GM12878 (cell line): Measurements from ENCODE around the gene CYYR1. TPM values are rescaled to one million over a fixed set of nuclear protein-coding genes. Genes with fewer than 3 reads are reported as not detected.

ENCODE experiments used
- ATAC-seq: fragments of 200-7000 bp; cut with Tn5 transposase; 3 replicates; pipeline ENCODE4 v1.9.1; 2020; ENCODE audit warnings: mild to moderate bottlenecking, moderate library complexity
- BruUV-seq: library from RNA; stranded (reverse); fragments of 400-500 nt; replicated peaks from 2 replicates; lab custom pipeline; 2021; lab: Mats Ljungman, UMichigan
- CTCF ChIA-PET: fragments of 300-600 bp; sonication (Branson Sonifier 250); formaldehyde crosslinking; extraction: SDS; loops from one replicate; lab custom pipeline; 2021; ENCODE audit warnings: inconsistent platforms; lab: Yijun Ruan, JAX
- POLR2A ChIA-PET: fragments of 350-600 bp; formaldehyde crosslinking; extraction: SDS; loops from one replicate; lab custom pipeline; 2021; ENCODE audit warnings: inconsistent platforms; lab: Charles Lee
- RAD21 ChIA-PET: fragments of 300-600 bp; sonication (Branson Sonifier 250); formaldehyde crosslinking; loops from one replicate; lab custom pipeline; 2023; ENCODE audit warnings: antibody characterized with exemption; ENCODE audit not compliant: unreplicated experiment; lab: Charles Lee
- SMC1A ChIA-PET: fragments of 300-600 bp; sonication (Branson Sonifier 250); formaldehyde crosslinking; loops from one replicate; lab custom pipeline; 2023; ENCODE audit not compliant: unreplicated experiment, uncharacterized antibody; lab: Charles Lee
- DNase-seq: peaks from one replicate; pipeline ENCODE4 v3.0.0-alpha.2; 2011; ENCODE audit warnings: low read depth, low spot score
- FAIRE-seq: peaks from 3 replicates; lab custom pipeline; 2011; peaks lifted over from hg19 to GRCh38; lab: Jason Lieb, UNC
- H2AFZ ChIP-seq: 2 replicates; pipeline ENCODE4 v1.6.0; 2011; ENCODE audit warnings: low read depth, low read length, control low read depth; ENCODE audit not compliant: control insufficient read depth
- H3K27ac ChIP-seq: 2 replicates; pipeline ENCODE4 v1.5.1; 2011; ENCODE audit warnings: control low read depth; ENCODE audit not compliant: control insufficient read depth, insufficient read depth
- H3K27me3 ChIP-seq, 2 experiments: replicated peaks in 1 of 2; 2 replicates each; pipeline versions ENCODE4 v1.6.0 to v1.6.1; 2011; ENCODE audit warnings: low read length in 1 of 2; ENCODE audit not compliant: control insufficient read depth in 2 of 2, insufficient read depth in 2 of 2
- H3K36me3 ChIP-seq, 2 experiments: 2 replicates each; pipeline ENCODE4 v1.5.1; 2011; ENCODE audit warnings: low read length in 1 of 2; ENCODE audit not compliant: control insufficient read depth in 2 of 2, insufficient read depth in 2 of 2
- H3K4me1 ChIP-seq: 2 replicates; pipeline ENCODE4 v1.6.1; 2011; ENCODE audit warnings: mild to moderate bottlenecking, low read length, moderate library complexity, mixed read lengths; ENCODE audit not compliant: control insufficient read depth, insufficient read depth
- H3K4me2 ChIP-seq: 2 replicates; pipeline ENCODE4 v1.6.0; 2011; ENCODE audit warnings: control low read depth; ENCODE audit not compliant: control insufficient read depth, insufficient read depth
- H3K4me3 ChIP-seq: fragments of 200-600 bp; sonication (generic); 2 replicates; pipeline ENCODE4 v1.5.1; 2016
- H3K79me2 ChIP-seq: 2 replicates; pipeline ENCODE4 v1.6.0; 2011; ENCODE audit warnings: low read length; ENCODE audit not compliant: control insufficient read depth, insufficient read depth
- H3K9ac ChIP-seq: 2 replicates; pipeline ENCODE4 v1.8.0; 2011; ENCODE audit warnings: low read length, control low read depth, mixed read lengths; ENCODE audit not compliant: control insufficient read depth, insufficient read depth
- H3K9me3 ChIP-seq: replicated peaks from 3 replicates; pipeline ENCODE4 v1.5.1; 2011; ENCODE audit warnings: mild to moderate bottlenecking, low read length; ENCODE audit not compliant: control insufficient read depth, insufficient read depth
- H4K20me1 ChIP-seq: 2 replicates; pipeline ENCODE4 v1.6.0; 2011; ENCODE audit not compliant: control insufficient read depth, insufficient read depth
- BHLHE40 ChIP-seq, 2 experiments: fragments of 450-650 bp in 1 of 2; IDR thresholded peaks; 2 replicates each; pipeline ENCODE4 v1.6.1; 2011 to 2017; ENCODE audit warnings: low read depth in 2 of 2, borderline replicate concordance in 1 of 2, improper control_type of control experiment in 1 of 2, low read length in 1 of 2, mild to moderate bottlenecking in 1 of 2
- CBX5 ChIP-seq: sonication (generic); IDR thresholded peaks from 2 replicates; pipeline ENCODE4 v1.6.1; 2016; ENCODE audit warnings: low read depth, moderate library complexity, mild to moderate bottlenecking, inconsistent platforms
- EGR1 ChIP-seq, 2 experiments: IDR thresholded peaks; 1 replicate in 1 of 2; 2 replicates in 1 of 2; pipeline ENCODE4 v1.6.1; 2011 to 2012; ENCODE audit warnings: low read depth in 2 of 2, low read length in 2 of 2, borderline replicate concordance in 1 of 2, mild to moderate bottlenecking in 1 of 2, moderate library complexity in 1 of 2
- FOXK2 ChIP-seq: fragments of 450-650 bp; IDR thresholded peaks from 2 replicates; pipeline ENCODE4 v1.6.1; 2017; ENCODE audit warnings: mild to moderate bottlenecking, moderate library complexity
- HDAC2 ChIP-seq: fragments of 200-600 bp; sonication (generic); IDR thresholded peaks from 2 replicates; pipeline ENCODE4 v1.6.1; 2017
- IRF4 ChIP-seq: IDR thresholded peaks from 2 replicates; pipeline ENCODE4 v1.6.1; 2011; ENCODE audit warnings: low read depth, low read length
- LARP7 ChIP-seq: fragments of 450-650 bp; IDR thresholded peaks from 2 replicates; pipeline ENCODE4 v1.6.1; 2017; ENCODE audit warnings: mild to moderate bottlenecking
- NFIC ChIP-seq: IDR thresholded peaks from 2 replicates; pipeline ENCODE4 v1.6.1; 2012; ENCODE audit warnings: low read depth, mild to moderate bottlenecking, inconsistent platforms, low read length, moderate library complexity
- PAX5 ChIP-seq: IDR thresholded peaks from 2 replicates; pipeline ENCODE4 v1.6.1; 2011; ENCODE audit warnings: low read depth, low read length, borderline replicate concordance
- SMARCA5 ChIP-seq: fragments of 450-650 bp; IDR thresholded peaks from 2 replicates; pipeline ENCODE4 v1.6.1; 2017; ENCODE audit warnings: mild to moderate bottlenecking
- SP1 ChIP-seq: IDR thresholded peaks from one replicate; pipeline ENCODE4 v1.6.1; 2011; ENCODE audit warnings: low read depth, low read length
- STAT1 ChIP-seq: fragments of 450-650 bp; conservative IDR thresholded peaks from 2 replicates; pipeline ENCODE4 v1.6.1; 2014; ENCODE audit warnings: antibody characterized with exemption, mild to moderate bottlenecking
- WGBS: methylation state at CpG from one replicate; pipeline ENCODE4 v1.1.6; 2016; ENCODE audit warnings: low lambda C conversion rate; ENCODE audit not compliant: insufficient replicate concordance, insufficient coverage; ENCODE audit errors: missing lambda C conversion rate; 5-methylcytosine and 5-hydroxymethylcytosine counted together
- in situ Hi-C: fragments of 300-500 bp; cut with MboI; formaldehyde crosslinking; loops from 9 replicates; pipeline ENCODE4 v1.14.3; 2018; ENCODE audit warnings: mixed read lengths
- intact Hi-C: fragments of 100-400 bp; cut with micrococcal nuclease; formaldehyde crosslinking; loops from one replicate; pipeline ENCODE4 v1.14.2; 2022; ENCODE audit not compliant: unreplicated experiment
- polyA plus RNA-seq, 11 experiments: library from polyadenylated mRNA; depleted of rRNA in 4 of 11; unstranded in 6 of 11; stranded (reverse) in 5 of 11; fragments of >200 nt; fragmentation: Nextera tagmentation in 4 of 11; fragmentation: Illumina TruSeq in 1 of 11; extraction: Ambion mirVana in 4 of 11; extraction: Trizol in 1 of 11; gene quantifications; 1 replicate in 1 of 11; 2 replicates in 10 of 11; pipeline versions ENCODE4 v1.2.1 to v1.2.3, GENCODE V29; 2011 to 2016; ENCODE audit warnings: inconsistent platforms in 2 of 11, missing spikeins in 2 of 11, low read depth in 1 of 11
- total RNA-seq, 4 experiments: library from RNA; depleted of rRNA in 3 of 4; stranded (reverse); fragments of >200 nt in 3 of 4; fragmentation: Illumina TruSeq in 1 of 4; extraction: Trizol in 1 of 4; gene quantifications; 2 replicates each; pipeline versions ENCODE4 v1.2.1 to v1.2.3, GENCODE V29; 2013 to 2021
- TF ChIP-seq, protein P1 (sequence below): fragments of 450-650 bp; IDR thresholded peaks from 2 replicates; pipeline ENCODE4 v1.6.1; 2017; ENCODE audit warnings: antibody characterized with exemption, mild to moderate bottlenecking, moderate library complexity
- TF ChIP-seq, protein P2 (sequence below): fragments of 450-650 bp; formaldehyde crosslinking; IDR thresholded peaks from 2 replicates; pipeline ENCODE4 v1.5.0; 2022; ENCODE audit warnings: mild to moderate bottlenecking, missing genetic modification characterization
- TF ChIP-seq, protein P3 (sequence below): IDR thresholded peaks from 2 replicates; pipeline ENCODE4 v1.6.1; 2011; ENCODE audit warnings: mild to moderate bottlenecking, low read depth, low read length, moderate library complexity; ENCODE audit not compliant: insufficient replicate concordance

CYYR1 gene
- total and polyA plus RNA-seq, 10 of the 15 experiments (the other 5 are each of a cell fraction or from before 2014, with no cell fraction given): 0.11 to 0.13 TPM; not detected in 8

DNA sequence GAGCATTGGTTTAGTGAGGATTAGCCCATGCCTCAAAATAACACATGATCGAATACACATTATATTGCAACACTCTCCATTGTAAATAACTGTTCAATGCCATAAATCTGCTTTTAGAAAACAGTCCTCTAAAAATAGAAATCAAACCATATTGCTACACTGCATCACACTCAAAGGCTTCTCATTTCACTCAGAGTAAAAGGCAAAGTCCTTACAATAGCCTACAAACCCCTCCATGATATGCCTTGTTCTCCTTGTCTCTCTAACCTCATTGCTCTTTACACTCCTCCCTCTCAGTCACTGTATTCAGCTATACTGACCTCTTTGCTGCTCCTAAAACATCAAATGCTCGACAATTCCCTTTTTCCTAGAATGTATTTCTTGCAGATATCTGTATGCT lies 64.2 kb downstream of the CYYR1 start:
- 3% methylated on average over 2 of the region's 2 CpGs for WGBS
- SMC1A ChIA-PET: no interaction called here
- H4K20me1 ChIP-seq: no peaks in the 10 kb centered on the region
- H2AFZ ChIP-seq: no peak overlapping the region
- H3K4me3 ChIP-seq: no peak overlapping the region
- in situ Hi-C loops: no loop called here
- intact Hi-C loops: no loop called here
- no peaks in the 10 kb centered on the region for H3K27me3 ChIP-seq
- no peaks in the 10 kb centered on the region for H3K36me3 ChIP-seq
- no peaks in the 10 kb centered on the region; the same call in 2 of the 3 replicates for H3K9me3 ChIP-seq
- no peak overlapping the region for H3K9ac ChIP-seq
- TF ChIP-seq, protein P1, sequence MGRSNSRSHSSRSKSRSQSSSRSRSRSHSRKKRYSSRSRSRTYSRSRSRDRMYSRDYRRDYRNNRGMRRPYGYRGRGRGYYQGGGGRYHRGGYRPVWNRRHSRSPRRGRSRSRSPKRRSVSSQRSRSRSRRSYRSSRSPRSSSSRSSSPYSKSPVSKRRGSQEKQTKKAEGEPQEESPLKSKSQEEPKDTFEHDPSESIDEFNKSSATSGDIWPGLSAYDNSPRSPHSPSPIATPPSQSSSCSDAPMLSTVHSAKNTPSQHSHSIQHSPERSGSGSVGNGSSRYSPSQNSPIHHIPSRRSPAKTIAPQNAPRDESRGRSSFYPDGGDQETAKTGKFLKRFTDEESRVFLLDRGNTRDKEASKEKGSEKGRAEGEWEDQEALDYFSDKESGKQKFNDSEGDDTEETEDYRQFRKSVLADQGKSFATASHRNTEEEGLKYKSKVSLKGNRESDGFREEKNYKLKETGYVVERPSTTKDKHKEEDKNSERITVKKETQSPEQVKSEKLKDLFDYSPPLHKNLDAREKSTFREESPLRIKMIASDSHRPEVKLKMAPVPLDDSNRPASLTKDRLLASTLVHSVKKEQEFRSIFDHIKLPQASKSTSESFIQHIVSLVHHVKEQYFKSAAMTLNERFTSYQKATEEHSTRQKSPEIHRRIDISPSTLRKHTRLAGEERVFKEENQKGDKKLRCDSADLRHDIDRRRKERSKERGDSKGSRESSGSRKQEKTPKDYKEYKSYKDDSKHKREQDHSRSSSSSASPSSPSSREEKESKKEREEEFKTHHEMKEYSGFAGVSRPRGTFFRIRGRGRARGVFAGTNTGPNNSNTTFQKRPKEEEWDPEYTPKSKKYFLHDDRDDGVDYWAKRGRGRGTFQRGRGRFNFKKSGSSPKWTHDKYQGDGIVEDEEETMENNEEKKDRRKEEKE: no peak
- TF ChIP-seq SMARCA5 (no peak), HDAC2 (no peak), SP1 (no peak), IRF4 (no peak), FOXK2 (no peak), BHLHE40 (IDR thresholded peaks at IDR 0.05; ENCODE audit: borderline replicate concordance in 1 of 2, low read depth in 2 of 2, low read length in 1 of 2) (no peak), PAX5 (no peak), EGR1 (IDR thresholded peaks at IDR 0.05; ENCODE audit: borderline replicate concordance in 1 of 2, low read depth in 2 of 2, low read length in 2 of 2) (no peak), STAT1 (no peak), NFIC (no peak), CBX5 (no peak), LARP7 (no peak)
- TF ChIP-seq, protein P2, sequence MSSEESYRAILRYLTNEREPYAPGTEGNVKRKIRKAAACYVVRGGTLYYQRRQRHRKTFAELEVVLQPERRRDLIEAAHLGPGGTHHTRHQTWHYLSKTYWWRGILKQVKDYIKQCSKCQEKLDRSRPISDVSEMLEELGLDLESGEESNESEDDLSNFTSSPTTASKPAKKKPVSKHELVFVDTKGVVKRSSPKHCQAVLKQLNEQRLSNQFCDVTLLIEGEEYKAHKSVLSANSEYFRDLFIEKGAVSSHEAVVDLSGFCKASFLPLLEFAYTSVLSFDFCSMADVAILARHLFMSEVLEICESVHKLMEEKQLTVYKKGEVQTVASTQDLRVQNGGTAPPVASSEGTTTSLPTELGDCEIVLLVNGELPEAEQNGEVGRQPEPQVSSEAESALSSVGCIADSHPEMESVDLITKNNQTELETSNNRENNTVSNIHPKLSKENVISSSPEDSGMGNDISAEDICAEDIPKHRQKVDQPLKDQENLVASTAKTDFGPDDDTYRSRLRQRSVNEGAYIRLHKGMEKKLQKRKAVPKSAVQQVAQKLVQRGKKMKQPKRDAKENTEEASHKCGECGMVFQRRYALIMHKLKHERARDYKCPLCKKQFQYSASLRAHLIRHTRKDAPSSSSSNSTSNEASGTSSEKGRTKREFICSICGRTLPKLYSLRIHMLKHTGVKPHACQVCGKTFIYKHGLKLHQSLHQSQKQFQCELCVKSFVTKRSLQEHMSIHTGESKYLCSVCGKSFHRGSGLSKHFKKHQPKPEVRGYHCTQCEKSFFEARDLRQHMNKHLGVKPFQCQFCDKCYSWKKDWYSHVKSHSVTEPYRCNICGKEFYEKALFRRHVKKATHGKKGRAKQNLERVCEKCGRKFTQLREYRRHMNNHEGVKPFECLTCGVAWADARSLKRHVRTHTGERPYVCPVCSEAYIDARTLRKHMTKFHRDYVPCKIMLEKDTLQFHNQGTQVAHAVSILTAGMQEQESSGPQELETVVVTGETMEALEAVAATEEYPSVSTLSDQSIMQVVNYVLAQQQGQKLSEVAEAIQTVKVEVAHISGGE (CRISPR knock-in tag): no peak
- TF ChIP-seq, protein P3, sequence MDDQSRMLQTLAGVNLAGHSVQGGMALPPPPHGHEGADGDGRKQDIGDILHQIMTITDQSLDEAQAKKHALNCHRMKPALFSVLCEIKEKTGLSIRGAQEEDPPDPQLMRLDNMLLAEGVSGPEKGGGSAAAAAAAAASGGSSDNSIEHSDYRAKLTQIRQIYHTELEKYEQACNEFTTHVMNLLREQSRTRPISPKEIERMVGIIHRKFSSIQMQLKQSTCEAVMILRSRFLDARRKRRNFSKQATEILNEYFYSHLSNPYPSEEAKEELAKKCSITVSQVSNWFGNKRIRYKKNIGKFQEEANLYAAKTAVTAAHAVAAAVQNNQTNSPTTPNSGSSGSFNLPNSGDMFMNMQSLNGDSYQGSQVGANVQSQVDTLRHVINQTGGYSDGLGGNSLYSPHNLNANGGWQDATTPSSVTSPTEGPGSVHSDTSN: no peak
- TF ChIP-seq, all 136 proteins: peak for 0
- Histone ChIP-seq H3K4me2 (no peak overlapping the region), H3K27ac (no peak overlapping the region), H3K4me1 (no peaks in the 10 kb centered on the region), H3K79me2 (no peaks in the 10 kb centered on the region)
- ChIA-PET RAD21 (no interaction called here), POLR2A (no interaction called here), CTCF (no interaction called here)
- BruUV-seq: no TSS peak
- ATAC-seq (no peak), DNase-seq (no peak), FAIRE-seq (no peak)
